Mesenteric fat pad (tissue), 1 donor: Measurements from ENCODE around the gene TMEM209. TPM values are rescaled to one million over a fixed set of nuclear protein-coding genes. Genes with fewer than 3 reads are reported as not detected.
"Not testable (repeated sequence)": the region's sequence is repeated elsewhere in the genome, so short reads cannot be mapped to it uniquely, and the experiment has no call there.

Source experiments
- DNase-seq: peaks from one replicate; pipeline ENCODE4 v3.0.0-alpha.2; 2020; ENCODE audit warnings: low spot score
- total RNA-seq: library from RNA; stranded (reverse); fragmentation: NEBNext Ultra II Directional; extraction: Animal tissue kit (Norgen Biotek cat#: 25700); gene quantifications from one replicate; pipeline ENCODE4 v1.2.1, GENCODE V29; 2021
- donor health status: DM: yes; HTN: yes; CAD: no.

The TMEM209 gene
- total RNA-seq, 1 donor from 2014 or later = 17.2 TPM

- no peak for DNase-seq
These were observed 30.8 kb downstream of the TMEM209 start for GRCh38 chr7:130174237-130174959.

GRCh38 chr7:130162196-130162595 lies 43.0 kb downstream of the TMEM209 start:
- DNase-seq = peak; percentile 62

GRCh38 chr7:130160455-130160854 lies 44.8 kb downstream of the TMEM209 start:
- DNase-seq = peak; percentile 51

GRCh38 chr7:130160023-130160422 lies 45.2 kb downstream of the TMEM209 start:
- no peak for DNase-seq

GRCh38 chr7:130157700-130158099 lies 47.5 kb downstream of the TMEM209 start:
- no peak for DNase-seq

GRCh38 chr7:130156140-130156539 lies 49.1 kb downstream of the TMEM209 start:
- peak; percentile 51 for DNase-seq

GRCh38 chr7:130154501-130155317 lies 50.5 kb downstream of the TMEM209 start:
- DNase-seq = peak; percentile 84

- peak; percentile 83 for DNase-seq
These were observed 51.1 kb downstream of the TMEM209 start for GRCh38 chr7:130154131-130154500.

GRCh38 chr7:130153211-130153908 lies 51.8 kb downstream of the TMEM209 start:
- DNase-seq = peak; percentile 84

- peak; percentile 83 for DNase-seq
These were observed 52.6 kb downstream of the TMEM209 start for GRCh38 chr7:130152493-130153210.

GRCh38 chr7:130151591-130152492 lies 53.4 kb downstream of the TMEM209 start:
- peak; percentile 12 for DNase-seq

- peak; percentile 69 for DNase-seq
These were observed 54.6 kb downstream of the TMEM209 start for GRCh38 chr7:130150587-130150986.

GRCh38 chr7:130149281-130150139 lies 55.7 kb downstream of the TMEM209 start:
- peak; percentile 85 for DNase-seq

GRCh38 chr7:130148561-130148960 lies 56.6 kb downstream of the TMEM209 start:
- peak; percentile 49 for DNase-seq

GRCh38 chr7:130147710-130148325 lies 57.4 kb downstream of the TMEM209 start:
- DNase-seq = peak; percentile 88

- DNase-seq = peak; percentile 76
These were observed 58.4 kb downstream of the TMEM209 start for GRCh38 chr7:130146693-130147405.

- not testable (repeated sequence) for DNase-seq
These were observed 59.1 kb downstream of the TMEM209 start for GRCh38 chr7:130146142-130146541.
